Measurements from ENCODE around the gene SEMA5B.

- TF ChIP-seq EP300 (IDR thresholded peaks at IDR 0.05) (no peak), POLR2A (IDR thresholded peaks at IDR 0.05) (no peak), CTCF (IDR thresholded peaks at IDR 0.05) (no peak)
Observed at GRCh38 chr3:122903171-122903570, 124.4 kb downstream of the SEMA5B start.
